Iris pigment epithelial cell (primary cell): ENCODE measurements around the gene APCDD1L.
"Not testable (repeated sequence)": the region's sequence is repeated elsewhere in the genome, so short reads cannot be mapped to it uniquely, and the experiment has no call there.

Experiments
- DNase-seq: peaks from one replicate; pipeline ENCODE4 v3.0.0-alpha.2; 2011; ENCODE audit warnings: low read depth

Gene APCDD1L

GRCh38 chr20:58416057-58416456, 99.1 kb downstream of the APCDD1L start:
- no peak for DNase-seq

GRCh38 chr20:58414786-58415185, 100.4 kb downstream of the APCDD1L start:
- not testable (repeated sequence) for DNase-seq

GRCh38 chr20:58414216-58414615, 101.0 kb downstream of the APCDD1L start:
- DNase-seq: not testable (repeated sequence)
